Stimulated activated CD4-positive, alpha-beta T cell treated with anti-CD3 and anti-CD28 coated beads, Interleukin-4, amount 100 ng/mL, for 4 hours (primary cell): ENCODE data around the gene SOCS6.
"Not testable (repeated sequence)": the region's sequence is repeated elsewhere in the genome, so short reads cannot be mapped to it uniquely, and the experiment has no call there.

Experiments used
- DNase-seq, 2 experiments: peaks; one replicate each; pipeline ENCODE4 v3.0.0-alpha.2; 2020

The SOCS6 gene

GRCh38 chr18:70288851-70289328 lies at the start of gene SOCS6:
Gene SOCS6 (plus strand): TSS chr18:70289045. CDS start chr18:70324669, 35,624 bp downstream.
- DNase-seq, result peak in 1 of 2 experiments; percentile 29

DNA sequence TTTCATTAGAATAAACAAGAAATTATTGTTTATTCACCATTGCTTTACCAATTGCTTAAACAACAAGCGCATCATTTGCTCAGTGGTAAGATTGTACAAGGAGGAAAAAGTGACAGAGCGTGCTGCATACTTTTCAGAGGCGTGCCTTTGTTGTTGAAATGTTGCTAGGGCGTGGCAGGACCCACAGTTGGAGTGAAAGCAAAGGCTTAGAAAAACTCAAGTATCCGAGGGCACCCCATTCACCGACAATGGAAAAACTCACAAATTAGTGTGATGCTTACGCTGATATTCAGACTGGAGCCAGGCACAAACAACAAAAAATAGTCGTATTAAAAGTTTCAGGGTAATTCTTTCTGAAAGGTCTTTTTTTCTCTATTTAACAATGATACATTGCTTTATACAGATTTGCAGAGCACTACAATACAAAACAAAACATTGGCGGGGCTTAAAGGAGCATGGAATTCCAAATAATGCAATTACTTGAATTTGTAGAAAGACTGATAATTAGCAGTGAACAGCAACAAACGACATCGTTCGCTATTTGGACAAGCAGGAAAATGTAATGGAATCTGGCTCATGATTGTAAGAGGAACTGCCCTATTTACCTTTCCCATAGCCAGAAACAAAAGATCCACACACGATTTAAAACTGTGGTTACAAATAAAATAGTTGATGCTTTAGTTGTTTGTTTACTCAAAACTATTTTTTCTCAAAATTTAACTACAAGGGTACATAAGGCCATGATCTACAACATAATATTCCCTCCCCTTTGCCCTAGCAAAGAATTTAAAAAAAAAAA lies 45.5 kb upstream of the SOCS6 start:
- no peak for DNase-seq

DNA sequence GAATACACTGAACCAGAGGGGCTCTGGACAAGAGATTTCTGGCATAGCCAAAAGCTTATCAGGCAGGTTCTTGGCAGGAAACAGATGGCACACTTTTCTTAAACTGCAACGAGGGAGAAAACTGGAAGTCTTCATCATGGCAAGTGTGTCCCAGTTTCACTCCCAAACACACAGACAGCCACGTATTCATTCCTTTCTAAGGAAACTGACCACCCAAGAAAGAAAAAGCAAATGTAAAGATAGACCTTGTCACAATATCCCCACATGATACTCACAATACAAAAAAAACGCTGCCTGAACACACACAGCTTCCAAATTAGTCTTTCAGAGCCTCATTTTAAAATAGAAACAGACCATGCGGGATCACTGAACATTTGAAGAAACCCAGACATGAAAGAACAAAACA lies 42.8 kb upstream of the SOCS6 start:
- no peak for DNase-seq

- no peak for DNase-seq
These were observed 39.7 kb upstream of the SOCS6 start for GRCh38 chr18:70249118-70249517.

DNA sequence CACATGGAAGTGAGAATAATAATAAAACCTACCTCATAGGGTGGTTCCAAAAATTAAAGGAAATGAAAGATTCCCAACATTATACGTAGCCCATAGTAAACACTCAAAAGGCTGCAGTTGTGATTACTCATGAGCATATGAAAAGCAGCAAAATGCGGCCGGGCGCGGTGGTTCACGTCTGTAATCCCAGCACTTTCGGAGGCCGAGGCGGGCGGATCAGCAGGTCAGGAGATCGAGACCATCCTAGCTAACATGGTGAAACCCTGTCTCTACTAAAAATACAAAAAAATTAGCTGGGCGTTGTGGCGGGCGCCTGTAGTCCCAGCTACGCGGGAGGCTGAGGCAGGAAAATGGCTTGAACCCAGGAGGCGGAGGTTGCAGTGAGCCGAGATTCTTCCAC lies 39.0 kb upstream of the SOCS6 start:
- not testable (repeated sequence) for DNase-seq

DNA sequence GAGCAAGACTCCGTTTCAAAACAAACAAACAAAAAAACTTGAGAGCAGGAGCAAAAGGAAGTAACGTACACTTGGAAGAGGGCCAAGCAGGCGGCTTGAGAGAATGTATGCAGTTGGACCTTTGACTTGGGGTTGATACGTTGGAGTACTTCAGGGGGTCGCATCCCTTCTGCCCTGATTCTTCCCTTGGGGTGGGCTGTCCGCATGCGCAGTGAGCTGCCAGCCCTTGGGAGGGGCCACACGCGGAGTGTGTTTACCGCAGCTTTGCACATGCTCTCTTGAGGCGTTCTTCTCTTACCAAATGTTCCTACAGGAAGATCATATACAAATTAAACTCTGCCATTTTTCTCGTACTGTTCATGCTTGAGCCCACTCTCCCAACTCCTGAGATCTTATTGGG lies 38.1 kb upstream of the SOCS6 start:
- no peak for DNase-seq

- DNase-seq, result no peak
These were observed 32.7 kb upstream of the SOCS6 start for GRCh38 chr18:70256184-70256583.

- no peak for DNase-seq
These were observed 31.9 kb upstream of the SOCS6 start for GRCh38 chr18:70256994-70257393.

- no peak for DNase-seq
These were observed 30.6 kb upstream of the SOCS6 start for GRCh38 chr18:70258243-70258642.

GRCh38 chr18:70260683-70261082 lies 28.2 kb upstream of the SOCS6 start:
- no peak for DNase-seq

GRCh38 chr18:70261141-70261788 lies 27.6 kb upstream of the SOCS6 start:
- DNase-seq, result no peak

DNA sequence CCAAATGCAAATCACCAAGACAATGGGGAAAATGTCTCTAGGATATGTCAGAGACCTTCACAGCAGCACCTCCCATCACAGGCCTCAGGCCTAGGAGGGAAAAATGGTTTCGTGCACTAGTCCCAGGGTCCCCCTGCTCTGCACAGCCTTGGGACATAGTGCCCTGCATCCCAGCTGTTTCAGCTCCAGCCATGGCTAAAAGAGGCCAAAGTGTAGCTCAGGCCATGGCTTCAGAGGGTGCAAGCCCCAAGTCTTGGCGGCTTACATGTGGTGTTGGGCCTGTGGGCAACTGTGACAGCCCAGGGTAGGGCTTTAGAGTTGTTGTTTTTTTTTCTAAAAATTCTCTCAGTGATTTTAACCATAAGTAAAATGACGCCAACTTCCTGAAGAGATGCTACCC lies 25.5 kb upstream of the SOCS6 start:
- DNase-seq, result no peak

GRCh38 chr18:70271742-70272141 lies 17.1 kb upstream of the SOCS6 start:
- DNase-seq, result no peak

DNA sequence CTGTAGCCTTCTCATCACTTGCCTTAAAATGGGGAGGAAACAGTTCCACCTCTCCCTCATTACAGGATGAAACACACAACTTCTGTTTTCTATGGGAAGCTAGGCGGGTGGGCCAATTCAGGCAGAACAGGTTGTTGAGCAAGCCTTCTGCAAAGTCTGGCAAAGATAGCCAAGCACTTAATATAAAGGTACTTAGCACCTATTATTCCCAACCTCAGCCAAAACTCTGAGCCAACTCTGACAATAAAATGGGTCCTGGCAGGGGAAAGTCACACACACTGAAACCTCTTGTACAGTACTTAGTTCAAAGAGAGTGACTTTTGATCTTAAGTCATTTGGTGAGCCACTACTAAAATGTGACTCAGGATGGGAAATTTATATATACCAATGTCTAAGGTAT lies 15.8 kb upstream of the SOCS6 start:
- DNase-seq, result no peak

DNA sequence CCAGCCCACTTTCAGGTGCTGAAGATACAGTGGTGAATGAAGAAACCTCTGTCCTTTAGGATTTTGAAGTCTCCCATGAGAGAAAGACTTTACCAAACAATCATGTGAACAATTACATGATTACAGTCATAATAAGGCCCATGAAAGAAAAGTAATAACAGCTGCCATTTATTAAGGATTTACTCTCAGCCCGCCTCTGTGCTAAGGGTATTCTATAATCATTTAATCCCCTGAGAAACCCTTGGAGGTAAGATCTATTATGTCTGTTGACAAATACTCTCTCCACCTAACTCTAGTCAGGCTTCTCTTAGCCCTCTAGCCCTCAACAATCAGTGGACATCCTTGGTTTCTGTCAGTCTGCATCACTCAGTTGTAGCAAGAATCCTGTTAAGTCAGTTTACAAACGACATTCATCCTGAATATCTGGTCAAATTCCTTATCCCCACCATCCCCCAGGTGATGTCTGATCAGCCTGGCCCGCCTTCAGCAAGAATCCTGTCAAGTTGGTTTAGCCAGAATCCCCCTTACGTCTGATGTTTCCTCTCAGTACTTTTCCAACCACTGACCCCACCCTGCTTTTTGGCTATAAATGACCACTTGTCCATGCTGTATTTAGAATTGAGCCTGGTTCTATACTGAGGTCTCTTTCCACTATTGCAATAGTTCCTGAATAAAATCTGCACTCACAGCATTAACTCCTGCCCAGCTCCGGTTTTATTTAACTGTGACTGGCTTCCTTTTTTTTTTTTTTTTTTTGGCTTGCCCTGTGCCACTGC lies 12.2 kb upstream of the SOCS6 start:
- no peak for DNase-seq

- no peak for DNase-seq
These were observed 9.4 kb upstream of the SOCS6 start for GRCh38 chr18:70279470-70279869.

DNA sequence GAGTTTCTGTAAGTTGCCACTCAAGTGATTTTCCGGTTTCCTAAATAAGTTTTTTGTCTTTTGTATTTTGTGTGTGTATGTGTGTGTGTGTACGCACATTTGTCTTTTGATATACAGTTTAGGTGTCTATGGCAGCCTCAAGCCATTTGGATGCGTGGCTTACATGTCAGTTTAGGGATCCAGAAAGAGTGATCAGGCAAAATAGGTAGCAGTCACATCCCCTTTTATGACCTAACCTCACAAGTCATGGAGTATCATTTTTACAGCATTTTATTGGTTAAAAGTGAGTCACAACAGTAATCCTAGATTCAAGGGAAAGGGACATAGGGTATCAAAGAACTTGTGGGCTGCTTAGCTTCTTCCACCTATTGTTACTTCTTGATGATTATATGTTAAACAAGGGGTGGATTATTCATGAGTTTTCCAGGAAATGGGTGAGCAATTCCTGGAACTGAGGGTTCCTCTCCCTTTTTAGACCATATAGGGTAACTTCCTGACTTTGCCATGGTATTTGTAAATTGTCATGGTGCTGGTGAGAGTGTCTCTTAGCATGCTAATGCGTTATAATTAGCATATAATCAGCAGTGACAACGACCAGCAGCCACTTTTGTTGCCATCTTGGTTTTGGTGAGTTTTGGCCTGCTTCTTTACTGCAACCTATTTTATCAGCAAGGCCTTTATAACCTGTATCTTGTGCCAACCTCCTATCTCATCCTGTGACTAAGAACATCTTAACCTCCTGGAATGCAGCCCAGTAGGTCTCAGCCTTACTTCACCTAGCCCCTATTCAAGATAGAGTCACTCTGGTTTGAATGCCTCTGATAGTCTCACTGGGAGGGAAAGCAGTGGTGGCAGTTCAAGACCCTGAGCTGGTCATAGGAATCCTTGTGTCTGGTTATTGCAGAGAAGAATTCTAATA lies 8.6 kb upstream of the SOCS6 start:
- no peak for DNase-seq

DNA sequence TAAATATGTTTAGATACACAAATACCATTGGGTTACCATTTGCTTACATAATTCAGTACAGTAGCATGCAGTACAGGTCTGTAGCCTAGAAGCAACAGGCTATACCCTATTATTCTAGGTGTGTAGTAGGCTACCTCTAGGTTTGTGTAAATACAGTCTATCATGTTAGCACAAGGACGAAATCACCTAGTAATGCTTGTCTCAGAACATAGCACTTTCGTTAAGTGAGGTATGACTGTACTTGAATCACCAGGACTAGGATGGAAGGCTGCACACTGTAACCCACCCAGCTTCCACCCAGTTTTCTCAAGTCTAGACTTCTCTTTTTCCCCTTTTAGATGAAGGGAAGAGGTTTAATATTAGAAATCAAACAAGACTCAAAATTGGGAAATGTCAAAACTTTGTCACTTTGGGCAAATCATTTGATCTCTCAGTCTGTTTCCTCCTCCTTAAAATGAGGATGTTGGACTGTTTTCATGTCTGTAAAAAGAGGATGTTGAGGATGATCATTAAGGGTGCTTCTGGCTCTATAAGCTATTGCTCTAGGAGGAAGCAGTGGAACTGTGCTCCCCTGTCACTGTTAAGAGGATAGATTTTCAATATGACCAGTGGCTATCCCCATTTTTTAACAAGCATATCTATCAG lies 3.7 kb upstream of the SOCS6 start:
- no peak for DNase-seq

DNA sequence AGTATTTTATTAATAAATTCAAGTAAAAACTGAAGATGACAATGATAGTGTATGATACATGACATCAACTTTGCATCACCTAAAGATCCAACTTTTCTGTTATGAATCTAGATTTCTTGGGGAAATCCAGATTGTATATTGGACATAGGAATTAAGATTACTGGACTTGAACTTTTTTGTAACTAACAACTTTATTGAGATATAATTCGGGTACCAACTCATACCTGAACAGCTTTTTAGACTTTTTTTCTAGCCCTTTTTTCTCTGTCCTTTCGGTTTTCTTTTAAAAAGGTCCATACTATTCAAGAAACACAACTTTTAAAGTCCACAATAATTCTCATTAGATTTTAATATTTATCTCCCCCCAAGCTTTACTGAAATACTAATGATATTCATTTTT lies 1.1 kb upstream of the SOCS6 start:
- no peak for DNase-seq

DNA sequence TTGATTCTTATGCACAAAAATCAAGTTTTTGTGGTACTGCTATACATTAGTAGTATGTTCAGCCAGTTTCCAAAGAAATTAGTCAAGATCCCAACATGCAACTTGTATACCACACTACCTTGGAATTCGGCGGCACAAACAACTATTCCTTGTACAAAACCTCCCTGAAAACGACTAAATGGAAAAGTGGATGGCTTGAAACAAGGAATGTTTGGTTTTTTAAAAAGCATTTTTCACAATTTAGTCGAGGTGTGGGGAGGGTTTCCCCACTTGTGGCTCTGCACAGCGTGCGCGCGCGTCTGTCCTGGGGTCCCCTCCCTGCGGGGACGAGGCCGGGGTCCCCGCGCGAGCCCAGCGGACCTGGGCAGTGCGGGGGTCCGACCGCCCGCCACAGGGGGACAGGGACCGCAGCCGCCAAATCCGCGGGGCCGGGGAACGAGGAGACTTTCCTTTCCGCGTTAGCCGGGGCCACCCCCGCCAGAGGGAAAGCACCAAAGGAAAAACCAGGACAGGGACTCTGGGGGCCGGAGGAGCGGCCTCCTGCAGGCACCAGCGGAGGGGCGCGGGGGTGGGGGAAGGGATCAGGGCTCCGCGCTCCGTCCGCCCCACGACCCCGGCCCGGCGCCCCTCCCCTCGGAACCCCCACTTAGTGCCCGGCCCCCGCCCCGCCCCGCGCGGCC lies 534 bp upstream of the SOCS6 start:
- no peak for DNase-seq
